Dermis microvascular lymphatic vessel endothelial cell (primary cell): ENCODE data around the gene USP31. TPM values are rescaled to one million over a fixed set of nuclear protein-coding genes. Genes with fewer than 3 reads are reported as not detected.

Source experiments
- DNase-seq, 2 donors: peaks; one replicate each; pipeline versions ENCODE4 v3.0.0 to v3.0.0-alpha.2; 2010; ENCODE audit warnings: low read depth in 2 of 2
- total RNA-seq: library from RNA; depleted of rRNA; stranded (reverse); fragments of >200 nt; gene quantifications from 2 replicates; pipeline ENCODE4 v1.2.1, GENCODE V29; 2014

Gene USP31
- total RNA-seq, 1 donor from 2014 or later, result 15.0 TPM

- peak; percentile 97 to 98 for DNase-seq
These were observed 15.0 kb downstream of the USP31 start for GRCh38 chr16:23134274-23134673.

GRCh38 chr16:23132775-23133463, 16.3 kb downstream of the USP31 start:
- DNase-seq, result peak in 1 of 2 donors; percentile 63

GRCh38 chr16:23131931-23132621, 17.2 kb downstream of the USP31 start:
- peak; percentile 93 to 97 for DNase-seq

GRCh38 chr16:23131436-23131835, 17.8 kb downstream of the USP31 start:
- peak in 1 of 2 donors; percentile 45 for DNase-seq

GRCh38 chr16:23131036-23131435, 18.2 kb downstream of the USP31 start:
- DNase-seq, result no peak

- no peak for DNase-seq
These were observed 19.6 kb downstream of the USP31 start for GRCh38 chr16:23129686-23130085.

- no peak for DNase-seq
These were observed 21.2 kb downstream of the USP31 start for GRCh38 chr16:23128056-23128455.

GRCh38 chr16:23125277-23125676, 24.0 kb downstream of the USP31 start:
- DNase-seq, result peak in 1 of 2 donors; percentile 44

GRCh38 chr16:23124315-23124714, 24.9 kb downstream of the USP31 start:
- peak; percentile 68 to 92 for DNase-seq

- no peak for DNase-seq
These were observed 27.1 kb downstream of the USP31 start for GRCh38 chr16:23122144-23122543.

- no peak for DNase-seq
These were observed 28.2 kb downstream of the USP31 start for GRCh38 chr16:23121024-23121423.

GRCh38 chr16:23120562-23120961, 28.7 kb downstream of the USP31 start:
- DNase-seq, result no peak

- DNase-seq, result no peak
These were observed 29.7 kb downstream of the USP31 start for GRCh38 chr16:23119570-23119969.

- no peak for DNase-seq
These were observed 34.9 kb downstream of the USP31 start for GRCh38 chr16:23114131-23114904.

- DNase-seq, result no peak
These were observed 36.1 kb downstream of the USP31 start for GRCh38 chr16:23113185-23113584.

GRCh38 chr16:23110257-23110899, 38.9 kb downstream of the USP31 start:
- DNase-seq, result no peak

GRCh38 chr16:23107936-23108335, 41.3 kb downstream of the USP31 start:
- peak in 1 of 2 donors; percentile 70 for DNase-seq

GRCh38 chr16:23107117-23107516, 42.1 kb downstream of the USP31 start:
- no peak for DNase-seq

- DNase-seq, result no peak
These were observed 43.9 kb downstream of the USP31 start for GRCh38 chr16:23105309-23105708.

GRCh38 chr16:23104032-23104955, 45.0 kb downstream of the USP31 start:
- DNase-seq, result no peak

- no peak for DNase-seq
These were observed 45.6 kb downstream of the USP31 start for GRCh38 chr16:23103603-23104002.
